Thoracic aorta (tissue), 2 donors: ENCODE results near the gene TFE3. TPM values are rescaled to one million over a fixed set of nuclear protein-coding genes. Genes with fewer than 3 reads are reported as not detected.
"Not testable (repeated sequence)": the region's sequence is repeated elsewhere in the genome, so short reads cannot be mapped to it uniquely, and the experiment has no call there.

ENCODE experiments used
- ATAC-seq: fragments of 150-250 bp; one replicate; pipeline ENCODE4 v1.8.0; 2017; ENCODE audit warnings: low read depth; ENCODE audit not compliant: insufficient number of reproducible peaks, low FRiP score
- DNase-seq: peaks from one replicate; pipeline ENCODE4 v3.0.0-alpha.2; 2020; ENCODE audit warnings: low spot score
- H3K27ac ChIP-seq, 2 donors: fragments of 200-600 bp; sonication (generic); 1 replicate in 1 of 2; 2 replicates in 1 of 2; pipeline ENCODE4 v1.5.1; 2016; ENCODE audit warnings: mild to moderate bottlenecking in 2 of 2, moderate library complexity in 2 of 2
- H3K27me3 ChIP-seq: fragments of 200-600 bp; sonication (generic); replicated peaks from 2 replicates; pipeline ENCODE4 v1.6.0; 2016; ENCODE audit warnings: mild to moderate bottlenecking; ENCODE audit not compliant: insufficient read depth
- H3K36me3 ChIP-seq: fragments of 200-600 bp; sonication (generic); one replicate; pipeline ENCODE4 v1.5.1; 2016
- H3K4me1 ChIP-seq, 2 donors: fragments of 200-600 bp; sonication (generic); 1 replicate in 1 of 2; 2 replicates in 1 of 2; pipeline versions ENCODE4 v1.5.1 to v1.6.0; 2016; ENCODE audit warnings: low read depth in 2 of 2, mild to moderate bottlenecking in 1 of 2; ENCODE audit not compliant: control insufficient read depth in 1 of 2
- H3K4me3 ChIP-seq: fragments of 200-600 bp; sonication (generic); 2 replicates; pipeline ENCODE4 v1.5.1; 2016; ENCODE audit warnings: mild to moderate bottlenecking
- H3K9me3 ChIP-seq: fragments of 200-600 bp; sonication (generic); 2 replicates; pipeline ENCODE4 v1.5.1; 2016
- total RNA-seq, 2 donors: library from RNA; depleted of rRNA; stranded (reverse); fragments of >200 nt; gene quantifications; one replicate each; pipeline versions ENCODE4 v1.1.0 to v1.2.3, GENCODE V29; 2016
- TF ChIP-seq, protein P1 (sequence below): fragments of 200-600 bp; sonication (generic); IDR thresholded peaks from one replicate; pipeline ENCODE4 v1.5.1; 2019; ENCODE audit warnings: antibody characterized with exemption

The TFE3 gene
- total RNA-seq, 2 donors from 2014 or later, result 83.8 to 106 TPM

GRCh38 chrX:48981178-48981577 is 62.0 kb downstream of the TFE3 start:
- no peak overlapping the region for H3K27ac ChIP-seq
- H3K4me1 ChIP-seq, result no peaks in the 10 kb centered on the region
- H3K27me3 ChIP-seq, result no peaks in the 10 kb centered on the region
- DNase-seq, result no peak
- H3K4me3 ChIP-seq, result no peak overlapping the region
- TF ChIP-seq, protein P1, sequence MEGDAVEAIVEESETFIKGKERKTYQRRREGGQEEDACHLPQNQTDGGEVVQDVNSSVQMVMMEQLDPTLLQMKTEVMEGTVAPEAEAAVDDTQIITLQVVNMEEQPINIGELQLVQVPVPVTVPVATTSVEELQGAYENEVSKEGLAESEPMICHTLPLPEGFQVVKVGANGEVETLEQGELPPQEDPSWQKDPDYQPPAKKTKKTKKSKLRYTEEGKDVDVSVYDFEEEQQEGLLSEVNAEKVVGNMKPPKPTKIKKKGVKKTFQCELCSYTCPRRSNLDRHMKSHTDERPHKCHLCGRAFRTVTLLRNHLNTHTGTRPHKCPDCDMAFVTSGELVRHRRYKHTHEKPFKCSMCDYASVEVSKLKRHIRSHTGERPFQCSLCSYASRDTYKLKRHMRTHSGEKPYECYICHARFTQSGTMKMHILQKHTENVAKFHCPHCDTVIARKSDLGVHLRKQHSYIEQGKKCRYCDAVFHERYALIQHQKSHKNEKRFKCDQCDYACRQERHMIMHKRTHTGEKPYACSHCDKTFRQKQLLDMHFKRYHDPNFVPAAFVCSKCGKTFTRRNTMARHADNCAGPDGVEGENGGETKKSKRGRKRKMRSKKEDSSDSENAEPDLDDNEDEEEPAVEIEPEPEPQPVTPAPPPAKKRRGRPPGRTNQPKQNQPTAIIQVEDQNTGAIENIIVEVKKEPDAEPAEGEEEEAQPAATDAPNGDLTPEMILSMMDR, result no peak
- ATAC-seq, result no peak
- H3K36me3 ChIP-seq, result peaks cover 25% of the 10 kb centered on the region
- H3K9me3 ChIP-seq, result no peaks in the 10 kb centered on the region

DNA sequence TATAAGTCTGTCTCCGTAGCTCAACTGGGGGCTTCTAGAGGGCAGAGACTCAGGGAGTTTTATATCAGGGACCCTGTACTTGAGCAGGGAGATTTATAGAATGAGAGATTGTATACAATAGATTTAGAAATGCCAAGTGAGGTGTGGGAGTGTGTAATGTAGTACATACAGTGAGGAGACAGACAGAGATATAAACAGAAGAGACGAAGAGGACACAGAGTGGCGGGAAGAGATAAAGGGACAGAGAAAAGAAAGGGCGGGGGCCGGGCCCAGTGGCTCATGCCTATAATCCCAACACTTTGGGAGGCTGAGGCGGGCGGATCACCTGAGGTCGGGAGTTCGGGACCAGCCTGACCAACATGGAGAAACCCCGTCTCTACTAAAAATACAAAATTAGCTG is 62.8 kb downstream of the TFE3 start:
- H3K4me3 ChIP-seq, H3K27ac ChIP-seq, H3K4me1 ChIP-seq, H3K27me3 ChIP-seq, H3K9me3 ChIP-seq, ATAC-seq, DNase-seq: not testable (repeated sequence)
- peaks cover 25% of the 10 kb centered on the region for H3K36me3 ChIP-seq

Other genes starting within 250 kb of the TFE3 start
- gene HDAC6, start 241.3 kb downstream of the TFE3 start, total RNA-seq, result 100 to 1,000 TPM; 123 to 125 TPM
- gene ERAS, start 216.8 kb downstream of the TFE3 start, total RNA-seq, result not detected
- gene PCSK1N, start 207.7 kb downstream of the TFE3 start, total RNA-seq, result 1 to 10 TPM; 1.8 to 3.0 TPM
- gene TIMM17B, start 145.6 kb downstream of the TFE3 start, total RNA-seq, result 10 to 100 TPM; 30.0 to 52.0 TPM
- 10 to 100 TPM; 37.5 to 60.2 TPM for gene PQBP1, start 145.4 kb downstream of the TFE3 start, total RNA-seq
- 10 to 100 TPM; 12.8 to 30.7 TPM for gene SLC35A2, start 131.7 kb downstream of the TFE3 start, total RNA-seq
- gene PIM2, start 124.3 kb downstream of the TFE3 start, total RNA-seq, result 10 to 100 TPM; 14.8 to 21.9 TPM
- 10 to 100 TPM; 28.4 to 40.5 TPM for gene OTUD5, start 85.8 kb downstream of the TFE3 start, total RNA-seq
- gene KCND1, start 71.5 kb downstream of the TFE3 start, total RNA-seq, result 1 to 10 TPM; 3.8 to 5.0 TPM
- 10 to 100 TPM; 29.8 to 36.6 TPM for gene GRIPAP1, start 41.1 kb downstream of the TFE3 start, total RNA-seq
- gene CCDC120, start 15.6 kb upstream of the TFE3 start, total RNA-seq, result 1 to 10 TPM; 3.6 to 5.6 TPM
- 10 to 100 TPM; 24.0 to 25.7 TPM for gene PRAF2, start 30.6 kb upstream of the TFE3 start, total RNA-seq
- 100 to 1,000 TPM in 1 of 2 donors, 10 to 100 TPM in 1; 90.2 to 108 TPM for gene WDR45, start 36.5 kb upstream of the TFE3 start, total RNA-seq
- 10 to 100 TPM; 22.2 to 23.3 TPM for gene GPKOW, start 80.4 kb upstream of the TFE3 start, total RNA-seq
- 10 to 100 TPM in 1 of 2 donors, 1 to 10 TPM in 1; 3.5 to 16.8 TPM for gene MAGIX, start 119.4 kb upstream of the TFE3 start, total RNA-seq
- gene PLP2, start 128.5 kb upstream of the TFE3 start, total RNA-seq, result 100 to 1,000 TPM in 1 of 2 donors, 10 to 100 TPM in 1; 90.2 to 101 TPM
- 10 to 100 TPM; 21.4 to 46.7 TPM for gene PRICKLE3, start 143.0 kb upstream of the TFE3 start, total RNA-seq
- gene SYP, start 156.8 kb upstream of the TFE3 start, total RNA-seq, result 1 to 10 TPM; 3.2 to 6.9 TPM
- gene CACNA1F, start 190.0 kb upstream of the TFE3 start, total RNA-seq, result under 1 TPM in 1 of 2 donors, not detected in 1; 0.81 TPM
- gene CCDC22, start 192.1 kb upstream of the TFE3 start, total RNA-seq, result 10 to 100 TPM; 22.3 to 23.2 TPM
- gene FOXP3, start 221.4 kb upstream of the TFE3 start, total RNA-seq, result not detected
- 10 to 100 TPM; 12.6 to 14.8 TPM for gene PPP1R3F, start 226.4 kb upstream of the TFE3 start, total RNA-seq